ENCODE results near the gene ANGEL2.
"Not testable (repeated sequence)": the region's sequence is repeated elsewhere in the genome, so short reads cannot be mapped to it uniquely, and the experiment has no call there.

Gene ANGEL2

GRCh38 chr1:213017447-213018273 lies 2.0 kb upstream of the ANGEL2 start:
- DNase-seq = no peak

GRCh38 chr1:213014642-213015041 lies 1.0 kb downstream of the ANGEL2 start:
- DNase-seq = no peak

GRCh38 chr1:213008564-213008963 lies 7.1 kb downstream of the ANGEL2 start:
- no peak for DNase-seq

GRCh38 chr1:213003256-213003655 lies 12.4 kb downstream of the ANGEL2 start:
- no peak for DNase-seq

- no peak for DNase-seq
Measured at GRCh38 chr1:212994926-212995325, 20.7 kb downstream of the ANGEL2 start.

- DNase-seq = not testable (repeated sequence)
Measured at GRCh38 chr1:212993960-212994359, 21.7 kb downstream of the ANGEL2 start.

GRCh38 chr1:212990276-212990675 lies 25.4 kb downstream of the ANGEL2 start:
- no peak for DNase-seq

GRCh38 chr1:212987702-212988322 lies 27.9 kb downstream of the ANGEL2 start:
- no peak for DNase-seq

GRCh38 chr1:212986551-212986950 lies 29.1 kb downstream of the ANGEL2 start:
- no peak for DNase-seq

- no peak for DNase-seq
Measured at GRCh38 chr1:212984522-212985291, 31.0 kb downstream of the ANGEL2 start.

- no peak for DNase-seq
Measured at GRCh38 chr1:212983482-212983881, 32.2 kb downstream of the ANGEL2 start.

GRCh38 chr1:212982430-212983152 lies 33.1 kb downstream of the ANGEL2 start:
- no peak for DNase-seq

- no peak for DNase-seq
Measured at GRCh38 chr1:212981571-212982328, 33.9 kb downstream of the ANGEL2 start.

- no peak for DNase-seq
Measured at GRCh38 chr1:212981025-212981495, 34.6 kb downstream of the ANGEL2 start.

- DNase-seq = no peak
Measured at GRCh38 chr1:212980123-212980785, 35.4 kb downstream of the ANGEL2 start.

GRCh38 chr1:212979340-212980122 lies 36.1 kb downstream of the ANGEL2 start:
- no peak for DNase-seq

- DNase-seq = no peak
Measured at GRCh38 chr1:212977781-212978645, 37.7 kb downstream of the ANGEL2 start.

GRCh38 chr1:212976586-212976985 lies 39.1 kb downstream of the ANGEL2 start:
- no peak for DNase-seq

- no peak for DNase-seq
Measured at GRCh38 chr1:212975111-212975918, 40.4 kb downstream of the ANGEL2 start.

Data from activated CD4-positive, CD25-positive, alpha-beta regulatory T cell (primary cell).